HepG2 (cell line): ENCODE measurements around the gene RIPK3. TPM values are rescaled to one million over a fixed set of nuclear protein-coding genes. Genes with fewer than 3 reads are reported as not detected.

Source experiments
- BORCS8-MEF2B ChIP-seq: sonication (generic); formaldehyde crosslinking; IDR thresholded peaks from 2 replicates; pipeline ENCODE4 v1.8.0; 2022; ENCODE audit warnings: mild to moderate bottlenecking, missing genetic modification reagents
- EEA1 ChIP-seq: sonication (generic); formaldehyde crosslinking; IDR thresholded peaks from 2 replicates; pipeline ENCODE4 v1.5.1; 2020; ENCODE audit warnings: mild to moderate bottlenecking, missing genetic modification reagents, borderline replicate concordance
- GATA4 ChIP-seq: sonication (generic); IDR thresholded peaks from 2 replicates; pipeline ENCODE4 v1.6.1; 2016; ENCODE audit warnings: antibody characterized with exemption, low read depth, borderline replicate concordance
- HMG20A ChIP-seq: IDR thresholded peaks from 2 replicates; pipeline ENCODE4 v1.6.1; 2016; ENCODE audit warnings: borderline replicate concordance
- HNRNPL ChIP-seq: fragments of 200-400 bp; formaldehyde crosslinking; IDR thresholded peaks from 2 replicates; pipeline ENCODE4 v1.6.1; 2017; ENCODE audit warnings: mild to moderate bottlenecking, low read depth, low read length
- KAT8 ChIP-seq: IDR thresholded peaks from 2 replicates; pipeline ENCODE4 v1.6.1; 2016; ENCODE audit warnings: missing genetic modification reagents, missing compliant biosample characterization
- KDM2A ChIP-seq: sonication (generic); formaldehyde crosslinking; IDR thresholded peaks from 2 replicates; pipeline ENCODE4 v1.4.0; 2020; ENCODE audit warnings: low read depth, missing genetic modification reagents, borderline replicate concordance
- MEIS2 ChIP-seq: sonication (generic); formaldehyde crosslinking; IDR thresholded peaks from 2 replicates; pipeline ENCODE4 v1.9.0; 2021; ENCODE audit warnings: mild to moderate bottlenecking, missing genetic modification reagents
- MTF2 ChIP-seq: sonication (generic); formaldehyde crosslinking; IDR thresholded peaks from 2 replicates; pipeline ENCODE4 v1.5.0; 2020; ENCODE audit warnings: missing genetic modification reagents, borderline replicate concordance
- NFIB ChIP-seq: sonication (generic); formaldehyde crosslinking; IDR thresholded peaks from 2 replicates; pipeline ENCODE4 v1.9.0; 2021; ENCODE audit warnings: missing genetic modification reagents, mild to moderate bottlenecking, borderline replicate concordance
- NFKBIZ ChIP-seq: IDR thresholded peaks from 2 replicates; pipeline ENCODE4 v1.6.1; 2018; ENCODE audit warnings: missing genetic modification reagents, missing compliant biosample characterization
- RARG ChIP-seq: sonication (generic); formaldehyde crosslinking; IDR thresholded peaks from 2 replicates; pipeline ENCODE4 v1.4.0; 2020; ENCODE audit warnings: low read depth, mild to moderate bottlenecking, missing genetic modification reagents
- SATB2 ChIP-seq: sonication (generic); formaldehyde crosslinking; IDR thresholded peaks from 2 replicates; pipeline ENCODE4 v1.5.0; 2020; ENCODE audit warnings: missing genetic modification reagents
- TARDBP ChIP-seq: sonication (generic); formaldehyde crosslinking; IDR thresholded peaks from 2 replicates; pipeline ENCODE4 v1.8.0; 2022; ENCODE audit warnings: mild to moderate bottlenecking, missing genetic modification reagents
- TEF ChIP-seq: sonication (generic); formaldehyde crosslinking; IDR thresholded peaks from 2 replicates; pipeline ENCODE4 v1.5.0; 2020; ENCODE audit warnings: missing genetic modification reagents
- TRIM24 ChIP-seq: sonication (generic); formaldehyde crosslinking; IDR thresholded peaks from 2 replicates; pipeline ENCODE4 v1.8.0; 2022; ENCODE audit warnings: mild to moderate bottlenecking, missing genetic modification reagents
- TSC22D2 ChIP-seq: sonication (generic); formaldehyde crosslinking; IDR thresholded peaks from 2 replicates; pipeline ENCODE4 v1.5.1; 2020; ENCODE audit warnings: missing genetic modification reagents, mild to moderate bottlenecking, borderline replicate concordance
- ZC3H4 ChIP-seq: sonication (generic); formaldehyde crosslinking; IDR thresholded peaks from 2 replicates; pipeline ENCODE4 v1.4.0; 2020; ENCODE audit warnings: missing genetic modification reagents, borderline replicate concordance
- ZKSCAN1 ChIP-seq: fragments of 150-350 bp; IDR thresholded peaks from 2 replicates; pipeline ENCODE4 v1.6.1; 2014; ENCODE audit warnings: low read length
- ZNF251 ChIP-seq: sonication (generic); formaldehyde crosslinking; IDR thresholded peaks from 2 replicates; pipeline ENCODE4 v1.9.0; 2021; ENCODE audit warnings: mild to moderate bottlenecking, missing genetic modification reagents
- ZNF335 ChIP-seq: sonication (generic); formaldehyde crosslinking; IDR thresholded peaks from 2 replicates; pipeline ENCODE4 v1.4.0; 2020; ENCODE audit warnings: missing genetic modification reagents
- ZNF354B ChIP-seq: sonication (generic); formaldehyde crosslinking; IDR thresholded peaks from 2 replicates; pipeline ENCODE4 v1.8.0; 2022; ENCODE audit warnings: mild to moderate bottlenecking, missing genetic modification reagents
- ZNF431 ChIP-seq: sonication (generic); formaldehyde crosslinking; IDR thresholded peaks from 2 replicates; pipeline ENCODE4 v1.9.0; 2022; ENCODE audit warnings: missing genetic modification reagents, low read depth, mild to moderate bottlenecking, borderline replicate concordance
- ZSCAN9 ChIP-seq: IDR thresholded peaks from 2 replicates; pipeline ENCODE4 v1.6.1; 2016; ENCODE audit warnings: borderline replicate concordance
- polyA plus RNA-seq, 8 experiments: library from polyadenylated mRNA; depleted of rRNA in 3 of 8; stranded (reverse) in 7 of 8; unstranded in 1 of 8; fragments of >200 nt; fragmentation: Illumina TruSeq in 4 of 8; extraction: Trizol in 4 of 8; gene quantifications; 2 replicates each; pipeline versions ENCODE4 v1.2.1 to v1.2.3, GENCODE V29; 2011 to 2016; ENCODE audit warnings: low read depth in 4 of 8, missing spikeins in 1 of 8, mixed read lengths in 1 of 8; ENCODE audit not compliant: insufficient read depth in 1 of 8
- total RNA-seq, 5 experiments: library from RNA; depleted of rRNA; stranded (reverse); fragments of >200 nt; fragmentation: Illumina TruSeq; extraction: Trizol; gene quantifications; 2 replicates each; pipeline ENCODE4 v1.2.3, GENCODE V29; 2016; ENCODE audit warnings: low read depth in 1 of 5
- TF ChIP-seq, protein P1 (sequence below): sonication (generic); formaldehyde crosslinking; IDR thresholded peaks from 2 replicates; pipeline ENCODE4 v1.4.0; 2020; ENCODE audit warnings: missing genetic modification reagents
- TF ChIP-seq, protein P2 (sequence below): sonication (generic); formaldehyde crosslinking; IDR thresholded peaks from 2 replicates; pipeline ENCODE4 v1.9.0; 2021; ENCODE audit warnings: missing genetic modification reagents, borderline replicate concordance
- TF ChIP-seq, protein P3 (sequence below): sonication (generic); formaldehyde crosslinking; conservative IDR thresholded peaks from 2 replicates; pipeline ENCODE4 v1.4.0; 2020; ENCODE audit warnings: missing genetic modification reagents

The RIPK3 gene
- total and polyA plus RNA-seq, 2 of the 13 experiments (the other 11 are each of a cell fraction or from before 2014, with no cell fraction given) = not detected

DNA sequence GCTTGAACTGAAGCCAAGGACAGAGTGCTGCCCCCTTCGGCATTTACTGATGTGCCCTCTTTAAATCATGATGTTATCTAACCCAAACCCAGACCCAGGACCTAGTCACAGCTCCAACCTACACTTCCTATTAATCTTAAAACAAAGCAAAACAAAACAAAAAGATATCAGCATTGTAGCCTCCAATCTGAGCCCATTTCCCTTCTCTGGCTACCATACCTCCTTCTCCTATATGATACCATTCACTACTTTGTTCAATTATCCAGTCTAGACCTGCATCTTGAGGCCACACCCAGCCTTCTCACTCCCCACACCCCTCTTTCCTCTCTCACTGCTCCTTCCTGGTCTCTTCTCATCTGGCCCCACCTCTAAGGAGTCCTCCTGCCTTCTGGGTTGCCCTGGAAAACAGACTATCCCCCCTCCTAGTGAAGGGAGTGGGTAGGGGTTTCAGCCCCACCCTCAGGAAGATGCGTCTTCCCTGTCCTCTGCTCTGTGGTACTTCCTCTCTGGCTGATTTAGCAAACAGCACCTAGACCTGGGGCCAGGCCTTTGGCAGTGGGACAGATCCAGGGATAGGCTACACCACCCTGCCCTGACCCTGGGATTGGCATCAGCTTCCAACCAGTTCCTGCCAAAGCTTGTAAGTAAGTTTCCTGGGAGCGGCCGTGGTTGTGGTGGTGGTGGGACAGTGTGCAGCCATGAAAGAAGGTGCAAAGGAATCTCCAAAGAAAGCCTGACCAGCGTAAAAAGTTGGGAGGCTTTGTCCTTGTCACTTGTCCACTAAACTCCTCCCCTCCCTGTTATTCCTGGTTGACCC is 25.2 kb downstream of the RIPK3 start (continued):
- TF ChIP-seq ZNF335 (CRISPR knock-in tag) (no peak), BORCS8-MEF2B (CRISPR knock-in tag) (peak; percentile 14; the same call in 1 of the 2 replicates), TSC22D2 (CRISPR knock-in tag) (0 out of 2 replicates have a peak, but pooled peaks have one; percentile 2), HNRNPL (no peak), TEF (CRISPR knock-in tag) (no peak), MEIS2 (0 out of 2 replicates have a peak, but pooled peaks have one; percentile 12), HMG20A (CRISPR knock-in tag) (no peak), ZNF354B (CRISPR knock-in tag) (no peak), ZNF251 (CRISPR knock-in tag) (0 out of 2 replicates have a peak, but pooled peaks have one; percentile 47), NFIB (CRISPR knock-in tag) (no peak), ZSCAN9 (no peak), RARG (CRISPR knock-in tag) (no peak), ZKSCAN1 (no peak), KAT8 (CRISPR knock-in tag) (no peak), NFKBIZ (CRISPR knock-in tag) (peak; percentile 1; the same call in 1 of the 2 replicates), KDM2A (0 out of 2 replicates have a peak, but pooled peaks have one; percentile 19), SATB2 (no peak), GATA4 (0 out of 2 replicates have a peak, but pooled peaks have one; percentile 6), TRIM24 (CRISPR knock-in tag) (no peak), EEA1 (no peak), MTF2 (no peak), ZNF431 (CRISPR knock-in tag) (no peak), ZC3H4 (CRISPR knock-in tag) (no peak), TARDBP (CRISPR knock-in tag) (0 out of 2 replicates have a peak, but pooled peaks have one; percentile 8)
- TF ChIP-seq, protein P1, sequence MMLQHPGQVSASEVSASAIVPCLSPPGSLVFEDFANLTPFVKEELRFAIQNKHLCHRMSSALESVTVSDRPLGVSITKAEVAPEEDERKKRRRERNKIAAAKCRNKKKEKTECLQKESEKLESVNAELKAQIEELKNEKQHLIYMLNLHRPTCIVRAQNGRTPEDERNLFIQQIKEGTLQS (CRISPR knock-in tag) = no peak
- TF ChIP-seq, protein P2, sequence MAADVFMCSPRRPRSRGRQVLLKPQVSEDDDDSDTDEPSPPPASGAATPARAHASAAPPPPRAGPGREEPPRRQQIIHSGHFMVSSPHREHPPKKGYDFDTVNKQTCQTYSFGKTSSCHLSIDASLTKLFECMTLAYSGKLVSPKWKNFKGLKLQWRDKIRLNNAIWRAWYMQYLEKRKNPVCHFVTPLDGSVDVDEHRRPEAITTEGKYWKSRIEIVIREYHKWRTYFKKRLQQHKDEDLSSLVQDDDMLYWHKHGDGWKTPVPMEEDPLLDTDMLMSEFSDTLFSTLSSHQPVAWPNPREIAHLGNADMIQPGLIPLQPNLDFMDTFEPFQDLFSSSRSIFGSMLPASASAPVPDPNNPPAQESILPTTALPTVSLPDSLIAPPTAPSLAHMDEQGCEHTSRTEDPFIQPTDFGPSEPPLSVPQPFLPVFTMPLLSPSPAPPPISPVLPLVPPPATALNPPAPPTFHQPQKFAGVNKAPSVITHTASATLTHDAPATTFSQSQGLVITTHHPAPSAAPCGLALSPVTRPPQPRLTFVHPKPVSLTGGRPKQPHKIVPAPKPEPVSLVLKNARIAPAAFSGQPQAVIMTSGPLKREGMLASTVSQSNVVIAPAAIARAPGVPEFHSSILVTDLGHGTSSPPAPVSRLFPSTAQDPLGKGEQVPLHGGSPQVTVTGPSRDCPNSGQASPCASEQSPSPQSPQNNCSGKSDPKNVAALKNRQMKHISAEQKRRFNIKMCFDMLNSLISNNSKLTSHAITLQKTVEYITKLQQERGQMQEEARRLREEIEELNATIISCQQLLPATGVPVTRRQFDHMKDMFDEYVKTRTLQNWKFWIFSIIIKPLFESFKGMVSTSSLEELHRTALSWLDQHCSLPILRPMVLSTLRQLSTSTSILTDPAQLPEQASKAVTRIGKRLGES = no peak
- TF ChIP-seq, protein P3, sequence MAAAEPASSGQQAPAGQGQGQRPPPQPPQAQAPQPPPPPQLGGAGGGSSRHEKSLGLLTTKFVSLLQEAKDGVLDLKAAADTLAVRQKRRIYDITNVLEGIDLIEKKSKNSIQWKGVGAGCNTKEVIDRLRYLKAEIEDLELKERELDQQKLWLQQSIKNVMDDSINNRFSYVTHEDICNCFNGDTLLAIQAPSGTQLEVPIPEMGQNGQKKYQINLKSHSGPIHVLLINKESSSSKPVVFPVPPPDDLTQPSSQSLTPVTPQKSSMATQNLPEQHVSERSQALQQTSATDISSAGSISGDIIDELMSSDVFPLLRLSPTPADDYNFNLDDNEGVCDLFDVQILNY = no peak
